Muscle of leg (tissue), 11 donors: ENCODE results near the gene IFNGR2. TPM values are rescaled to one million over a fixed set of nuclear protein-coding genes. Genes with fewer than 3 reads are reported as not detected.
A peak's percentile ranks its signal among the peaks of the same experiment; 100 is the strongest.
"Not testable (repeated sequence)": the region's sequence is repeated elsewhere in the genome, so short reads cannot be mapped to it uniquely, and the experiment has no call there.

Experiments used
- DNase-seq: peaks from one replicate; pipeline ENCODE4 v3.0.0; 2013
- H3K27ac ChIP-seq: one replicate; pipeline ENCODE4 v1.5.1; 2013; ENCODE audit warnings: mild to moderate bottlenecking, low read length, control low read depth
- H3K27me3 ChIP-seq: one replicate; pipeline ENCODE4 v1.6.1; 2013; ENCODE audit warnings: low read length; ENCODE audit not compliant: control insufficient read depth, insufficient read depth
- H3K36me3 ChIP-seq: one replicate; pipeline ENCODE4 v1.6.1; 2013; ENCODE audit warnings: low read length; ENCODE audit not compliant: control insufficient read depth, insufficient read depth
- H3K4me1 ChIP-seq: one replicate; pipeline ENCODE4 v1.6.1; 2013; ENCODE audit warnings: low read length; ENCODE audit not compliant: control insufficient read depth, insufficient read depth
- H3K4me3 ChIP-seq: one replicate; pipeline ENCODE4 v1.5.1; 2013; ENCODE audit warnings: low read length, control low read depth
- H3K9me3 ChIP-seq: replicated peaks from 2 replicates; pipeline ENCODE4 v1.6.1; 2013; ENCODE audit warnings: low read depth, low read length; ENCODE audit not compliant: control insufficient read depth
- WGBS: methylation state at CpG from one replicate; pipeline ENCODE4 v1.1.5; 2013; ENCODE audit warnings: missing lambda C conversion rate; ENCODE audit not compliant: insufficient coverage; 5-methylcytosine and 5-hydroxymethylcytosine counted together
- polyA plus RNA-seq, 8 donors: library from polyadenylated mRNA; unstranded; fragments of 120-200 nt; gene quantifications; one replicate each; pipeline versions ENCODE4 v1.2.1 to v1.2.3, GENCODE V29; 2013; ENCODE audit warnings: inconsistent platforms in 1 of 8, low replicate concordance in 1 of 8; ENCODE audit not compliant: insufficient read length in 8 of 8, insufficient read depth in 1 of 8
- total RNA-seq: library from RNA; stranded (reverse); fragments of 120-200 nt; gene quantifications from one replicate; pipeline ENCODE4 v1.2.4, GENCODE V29; 2013

Gene IFNGR2
- total and polyA plus RNA-seq, 9 donors = 47.1 to 76.2 (median 55.3) TPM

DNA sequence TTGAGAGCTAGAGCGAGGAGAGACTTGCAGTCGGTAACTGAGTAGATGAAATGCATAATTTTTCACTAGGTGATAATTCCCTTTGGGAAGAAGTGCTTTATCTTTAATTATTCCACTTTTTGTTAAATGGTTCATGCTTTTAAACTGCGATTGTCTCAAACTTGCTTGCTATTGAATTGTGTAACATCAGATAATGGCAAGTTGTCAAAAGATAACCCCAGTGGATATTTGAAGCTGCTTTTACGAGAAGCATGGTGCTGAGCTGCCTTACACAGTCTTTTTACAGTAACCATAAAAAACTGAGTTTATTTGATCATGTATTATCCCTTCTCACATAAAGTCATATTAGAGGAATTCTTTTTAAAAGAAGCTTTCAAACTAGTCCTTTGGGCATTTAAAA lies 46.4 kb downstream of the IFNGR2 start:
- Histone ChIP-seq H3K36me3 (peaks cover 3% of the 10 kb centered on the region), H3K9me3 (no peaks in the 10 kb centered on the region), H3K4me3 (no peak overlapping the region), H3K27me3 (no peaks in the 10 kb centered on the region), H3K4me1 (no peaks in the 10 kb centered on the region), H3K27ac (no peak overlapping the region)
- no CpG with 5 or more reads among the region's 4 CpGs for whole genome bisulfite sequencing
- DNase-seq = peak; percentile 46

DNA sequence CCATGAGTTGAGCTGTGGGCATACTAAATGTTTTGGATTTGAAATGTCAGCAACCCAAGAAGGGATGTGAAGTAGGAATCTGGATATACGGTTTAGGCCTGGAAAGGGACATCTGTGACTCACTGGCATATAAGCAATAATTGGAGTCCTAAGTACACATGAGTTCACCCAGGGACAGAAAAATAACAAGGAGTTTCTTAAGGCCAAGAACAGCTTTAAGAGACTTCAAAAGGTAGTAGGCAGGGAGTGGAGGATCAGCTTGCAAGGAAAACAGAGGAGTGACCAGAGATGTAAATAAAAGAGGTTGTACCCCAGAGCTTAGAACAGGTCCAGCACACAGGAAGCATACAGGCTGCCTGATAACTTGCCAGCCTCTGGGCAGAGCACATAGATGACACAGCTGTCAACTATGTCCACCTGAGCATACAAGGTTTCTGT lies 48.4 kb downstream of the IFNGR2 start:
- no CpG with 5 or more reads among the region's 1 CpG for WGBS
- Histone ChIP-seq H3K36me3 (peaks cover 3% of the 10 kb centered on the region), H3K4me1 (no peaks in the 10 kb centered on the region), H3K9me3 (no peaks in the 10 kb centered on the region), H3K4me3 (no peak overlapping the region), H3K27ac (no peak overlapping the region), H3K27me3 (no peaks in the 10 kb centered on the region)
- no peak for DNase-seq

DNA sequence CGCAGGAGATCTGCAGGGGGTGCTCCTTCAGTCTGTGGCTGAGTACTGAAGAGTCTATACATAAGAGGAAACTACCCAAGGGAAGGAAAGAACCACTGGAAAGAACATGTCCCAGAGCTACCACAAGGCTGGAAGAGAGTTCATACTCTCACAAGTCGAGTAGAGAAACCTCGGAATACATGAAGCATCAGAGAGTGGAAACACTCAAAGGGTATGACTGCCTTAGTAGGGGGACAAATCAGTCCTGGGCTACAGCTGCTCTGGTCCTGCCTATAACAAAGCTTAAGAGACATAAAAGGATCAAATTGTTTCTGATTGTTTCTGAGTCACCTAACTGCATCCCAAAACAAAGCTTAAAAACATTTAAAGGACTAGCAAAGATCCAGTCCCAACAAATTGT lies 49.1 kb downstream of the IFNGR2 start:
- H3K36me3 ChIP-seq = peaks cover 3% of the 10 kb centered on the region
- no peak overlapping the region for H3K4me3 ChIP-seq
- 93% methylated on average over 3 of the region's 3 CpGs for WGBS
- no peak overlapping the region for H3K27ac ChIP-seq
- DNase-seq = no peak
- no peaks in the 10 kb centered on the region for H3K27me3 ChIP-seq
- no peaks in the 10 kb centered on the region for H3K9me3 ChIP-seq
- no peaks in the 10 kb centered on the region for H3K4me1 ChIP-seq

DNA sequence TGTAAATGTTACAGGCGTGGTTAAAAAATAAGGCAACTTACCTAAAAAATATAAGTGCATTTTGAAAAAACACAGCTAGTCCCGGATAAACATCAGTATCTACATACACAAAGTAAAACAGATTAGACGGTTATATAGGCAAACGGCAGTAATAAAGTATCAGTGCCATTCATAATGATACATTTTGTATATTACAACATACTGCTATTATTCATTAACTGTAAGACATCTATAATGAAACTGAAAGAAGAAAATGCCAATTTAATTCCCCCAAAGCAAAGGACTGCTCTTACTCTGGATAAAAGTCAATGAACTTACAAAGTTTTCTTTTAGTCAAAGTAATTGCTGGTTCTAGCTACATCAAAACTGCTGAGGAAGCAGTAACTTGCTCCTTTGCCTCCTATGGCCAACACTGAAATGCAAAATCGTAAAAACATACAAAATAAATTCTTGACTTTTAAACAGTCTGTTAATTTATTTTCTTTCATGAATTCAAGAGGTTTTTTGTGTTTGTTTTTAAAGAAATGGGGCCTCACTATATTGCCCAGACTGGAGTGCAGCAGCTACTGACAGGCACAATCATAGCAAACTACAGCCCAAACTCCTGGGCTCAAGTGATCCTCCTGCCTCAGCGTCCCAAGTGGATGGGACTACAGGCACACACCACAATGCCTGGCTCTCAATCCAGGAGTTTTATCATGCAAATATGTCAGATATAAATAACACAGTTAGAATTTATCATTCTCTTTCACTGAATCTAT lies 52.7 kb downstream of the IFNGR2 start:
- WGBS = no CpG with 5 or more reads among the region's 6 CpGs
- H3K27me3 ChIP-seq = no peaks in the 10 kb centered on the region
- no peak for DNase-seq
- H3K36me3 ChIP-seq = peaks cover 6% of the 10 kb centered on the region
- no peak overlapping the region for H3K4me3 ChIP-seq
- no peak overlapping the region for H3K27ac ChIP-seq
- no peaks in the 10 kb centered on the region for H3K9me3 ChIP-seq
- no peaks in the 10 kb centered on the region for H3K4me1 ChIP-seq

DNA sequence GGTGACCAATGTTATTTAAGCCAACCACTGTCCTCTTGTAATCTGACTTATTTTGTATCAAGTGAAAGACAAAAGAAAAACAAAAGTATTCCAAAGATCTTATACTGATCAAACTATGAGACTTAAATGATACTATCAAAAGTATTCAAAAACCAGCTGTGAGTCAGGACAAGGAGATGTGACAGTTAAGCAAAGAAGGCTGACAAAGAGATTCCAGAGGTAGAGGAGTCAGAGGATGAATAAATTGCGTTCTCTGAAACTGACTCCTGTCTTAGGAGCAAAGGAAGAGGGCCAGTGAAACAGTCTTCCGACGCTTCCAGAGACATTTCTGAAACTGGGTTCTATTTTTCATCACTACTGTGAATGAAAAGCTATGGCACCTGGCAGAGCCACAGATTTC lies 55.6 kb downstream of the IFNGR2 start:
- 100% methylated on average over 1 of the region's 3 CpGs for WGBS
- H3K27me3 ChIP-seq = no peaks in the 10 kb centered on the region
- DNase-seq = no peak
- peaks cover 7% of the 10 kb centered on the region for H3K36me3 ChIP-seq
- H3K27ac ChIP-seq = no peak overlapping the region
- no peaks in the 10 kb centered on the region for H3K9me3 ChIP-seq
- no peaks in the 10 kb centered on the region for H3K4me1 ChIP-seq
- H3K4me3 ChIP-seq = no peak overlapping the region

DNA sequence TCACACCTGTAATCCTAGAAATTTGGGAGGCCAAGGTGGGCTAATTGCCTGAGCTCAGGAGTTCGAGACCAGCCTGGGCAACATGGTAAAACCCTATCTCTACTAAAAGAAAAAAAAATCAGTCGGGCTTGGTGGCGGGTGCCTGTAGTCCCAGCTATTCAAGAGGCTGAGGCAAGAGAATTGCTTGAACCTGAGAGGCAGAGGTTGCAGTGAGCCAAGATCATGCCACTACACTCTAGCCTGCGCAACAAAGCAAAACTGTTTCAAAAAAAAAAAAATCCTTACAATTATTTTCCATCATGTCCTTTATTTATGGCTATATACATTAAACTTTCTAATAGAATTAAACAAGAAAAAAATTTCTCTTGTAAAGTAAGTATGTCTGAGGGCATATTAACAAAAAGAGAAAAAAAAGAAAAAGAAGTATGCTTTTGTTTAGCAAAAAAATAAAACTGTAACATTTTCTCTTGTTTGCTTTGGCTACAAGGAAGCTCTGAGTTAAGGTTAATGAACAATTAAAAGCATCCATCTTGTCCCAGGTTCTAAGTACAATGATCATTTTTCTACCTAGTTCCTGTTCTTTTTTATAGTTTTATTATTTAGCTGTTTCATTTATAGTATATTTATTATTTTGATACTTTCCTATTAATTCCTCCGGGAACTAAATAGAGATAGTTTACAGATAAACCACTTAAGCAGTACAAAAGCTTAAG lies 58.5 kb downstream of the IFNGR2 start:
- H3K4me3 ChIP-seq = no peak overlapping the region
- no CpG with 5 or more reads among the region's 5 CpGs for WGBS

DNA sequence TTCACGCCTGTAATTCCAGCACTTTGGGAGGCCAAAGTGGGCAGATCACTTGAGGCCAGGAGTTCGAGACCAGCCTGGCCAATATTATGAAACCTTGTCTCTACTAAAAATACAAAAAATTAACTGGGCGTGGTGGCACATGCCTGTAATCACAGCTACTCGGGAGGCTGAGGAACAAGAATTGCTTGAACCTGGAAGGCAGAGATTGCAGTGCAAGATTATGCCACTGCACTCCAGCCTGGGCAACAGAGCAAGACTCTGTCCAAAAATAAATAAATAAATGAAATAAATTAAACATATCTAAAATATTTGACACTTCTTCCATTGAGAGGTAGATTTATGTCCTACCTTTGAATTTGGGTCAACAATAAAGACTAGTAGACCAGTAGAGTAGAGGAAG lies 66.0 kb downstream of the IFNGR2 start:
- H3K36me3 ChIP-seq, H3K4me1 ChIP-seq, H3K27ac ChIP-seq, H3K27me3 ChIP-seq, H3K4me3 ChIP-seq, H3K9me3 ChIP-seq, DNase-seq: not testable (repeated sequence)
- WGBS = 82% methylated on average over 2 of the region's 4 CpGs

More for the DNA sequence above, 58.5 kb downstream of the IFNGR2 start:
- peaks cover 9% of the 10 kb centered on the region for H3K36me3 ChIP-seq
- H3K27ac ChIP-seq = no peak overlapping the region
- no peaks in the 10 kb centered on the region for H3K4me1 ChIP-seq
- H3K27me3 ChIP-seq = no peaks in the 10 kb centered on the region
- H3K9me3 ChIP-seq = no peaks in the 10 kb centered on the region
- no peak for DNase-seq

DNA sequence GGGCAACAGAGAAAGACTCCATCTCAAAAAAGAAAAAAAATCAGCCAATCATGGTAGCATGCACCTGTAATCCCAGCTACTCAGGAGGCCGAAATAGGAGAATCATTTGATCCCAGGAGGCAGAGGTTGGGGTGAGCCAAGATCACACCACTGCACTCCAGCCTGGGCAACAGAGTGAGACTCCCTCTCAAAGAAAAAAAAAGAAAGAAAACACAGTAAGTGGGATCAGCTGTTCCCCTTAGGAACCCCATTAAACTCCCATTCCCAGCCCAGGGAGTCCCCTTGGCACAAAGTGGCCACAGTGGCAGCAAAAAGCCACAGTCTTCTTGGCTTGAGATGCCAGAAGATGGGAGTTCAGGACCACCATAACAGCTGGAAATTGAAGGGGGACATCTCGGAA lies 67.5 kb downstream of the IFNGR2 start:
- Histone ChIP-seq H3K9me3 (no peaks in the 10 kb centered on the region), H3K4me1 (no peaks in the 10 kb centered on the region), H3K36me3 (no peaks in the 10 kb centered on the region), H3K27ac (no peak overlapping the region), H3K27me3 (no peaks in the 10 kb centered on the region), H3K4me3 (no peak overlapping the region)
- no peak for DNase-seq
- WGBS = no CpG with 5 or more reads among the region's 2 CpGs

DNA sequence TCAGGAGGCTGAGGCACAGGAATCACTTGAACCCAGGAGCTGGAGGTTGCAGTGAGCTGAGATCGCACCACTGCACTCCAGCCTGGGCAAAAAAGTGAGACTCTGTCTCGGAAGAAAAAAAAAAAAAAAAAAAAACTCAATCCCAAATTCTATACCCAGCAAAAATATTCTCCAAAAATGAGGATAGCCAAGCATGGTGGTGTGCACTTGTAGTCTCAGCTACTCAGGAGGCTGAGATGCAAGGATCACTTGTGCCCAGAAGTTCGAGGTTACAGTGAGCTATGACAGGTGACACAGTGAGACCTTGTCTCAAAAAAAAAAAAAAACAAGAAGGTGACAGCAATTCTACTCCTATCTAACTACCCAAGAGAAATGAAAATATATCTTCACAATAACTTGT lies 70.1 kb downstream of the IFNGR2 start:
- H3K9me3 ChIP-seq = no peaks in the 10 kb centered on the region
- H3K27ac ChIP-seq = no peak overlapping the region
- H3K36me3 ChIP-seq = no peaks in the 10 kb centered on the region
- no CpG with 5 or more reads among the region's 3 CpGs for WGBS
- no peak overlapping the region for H3K4me3 ChIP-seq
- no peak for DNase-seq
- H3K4me1 ChIP-seq = peaks cover 3% of the 10 kb centered on the region
- H3K27me3 ChIP-seq = no peaks in the 10 kb centered on the region

DNA sequence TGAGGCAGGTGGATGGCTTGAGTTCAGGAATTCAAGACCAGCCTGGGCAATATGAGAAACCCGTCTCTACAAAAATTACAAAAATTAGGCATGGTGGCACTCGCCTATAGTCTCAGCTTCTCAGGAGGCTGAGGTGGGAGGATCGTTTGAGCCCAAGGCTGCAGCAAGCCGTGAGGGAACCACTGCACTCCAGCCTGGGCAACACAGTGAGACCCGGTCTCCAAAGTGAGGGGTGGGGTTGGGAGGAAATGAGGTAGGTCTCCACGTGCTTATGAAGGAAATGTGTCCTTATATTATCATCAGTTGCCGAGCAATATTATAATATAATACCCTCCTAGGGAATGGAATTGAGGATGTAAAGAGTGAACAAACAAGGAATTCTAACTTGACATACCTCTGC lies 73.9 kb downstream of the IFNGR2 start:
- peaks cover 5% of the 10 kb centered on the region for H3K4me1 ChIP-seq
- no CpG with 5 or more reads among the region's 7 CpGs for WGBS
- no peaks in the 10 kb centered on the region for H3K36me3 ChIP-seq
- no peaks in the 10 kb centered on the region for H3K27me3 ChIP-seq
- DNase-seq = no peak
- no peaks in the 10 kb centered on the region for H3K9me3 ChIP-seq
- no peak overlapping the region for H3K27ac ChIP-seq
- no peak overlapping the region for H3K4me3 ChIP-seq
